Femur (tissue), 1 donor: ENCODE results near the gene HFE.
"Not testable (repeated sequence)": the region's sequence is repeated elsewhere in the genome, so short reads cannot be mapped to it uniquely, and the experiment has no call there.

Experiments used
- DNase-seq: peaks from one replicate; pipeline ENCODE4 v3.0.0-alpha.2; 2017

HFE gene

GRCh38 chr6:26113570-26113969 is 26.3 kb downstream of the HFE start:
- no peak for DNase-seq

GRCh38 chr6:26115226-26115625 is 28.0 kb downstream of the HFE start:
- DNase-seq, result no peak

DNA sequence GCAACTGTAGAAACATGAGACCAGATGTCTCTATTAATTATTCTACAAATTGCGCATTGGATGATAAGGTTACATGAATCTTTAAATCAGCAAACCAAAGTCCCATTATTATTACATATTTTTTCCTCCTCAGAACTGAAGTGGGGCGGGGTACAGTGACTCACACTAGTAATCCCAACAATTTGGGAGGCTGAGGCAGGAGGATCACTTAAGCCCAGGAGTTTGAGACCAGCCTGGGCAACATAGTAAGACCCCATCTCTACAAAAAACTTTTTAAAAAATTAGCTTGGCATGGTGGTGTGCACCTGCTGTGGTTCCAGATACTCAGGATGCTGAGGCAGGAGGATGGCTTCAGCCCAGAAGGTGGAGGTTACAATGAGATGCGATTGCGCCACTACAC is 29.0 kb downstream of the HFE start:
- DNase-seq, result no peak

DNA sequence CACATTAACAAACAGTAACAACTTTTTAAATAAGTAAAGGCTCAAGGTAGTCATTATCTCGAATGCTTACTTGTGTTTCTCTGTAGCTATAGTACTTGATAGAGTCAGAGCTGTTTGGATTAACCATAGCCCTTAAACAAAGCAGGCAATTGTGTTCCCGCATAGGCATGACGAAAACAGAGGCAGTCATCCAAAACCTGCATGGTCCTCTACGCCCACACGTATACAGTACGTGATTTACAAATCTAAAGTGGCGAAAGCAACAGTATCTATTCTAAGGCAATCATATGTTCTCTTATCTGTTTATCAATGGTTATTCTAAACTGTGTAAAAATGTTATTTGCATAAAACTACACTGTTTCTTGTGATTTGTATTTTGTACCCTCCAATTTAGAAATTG is 31.8 kb downstream of the HFE start:
- DNase-seq, result peak; percentile 47

DNA sequence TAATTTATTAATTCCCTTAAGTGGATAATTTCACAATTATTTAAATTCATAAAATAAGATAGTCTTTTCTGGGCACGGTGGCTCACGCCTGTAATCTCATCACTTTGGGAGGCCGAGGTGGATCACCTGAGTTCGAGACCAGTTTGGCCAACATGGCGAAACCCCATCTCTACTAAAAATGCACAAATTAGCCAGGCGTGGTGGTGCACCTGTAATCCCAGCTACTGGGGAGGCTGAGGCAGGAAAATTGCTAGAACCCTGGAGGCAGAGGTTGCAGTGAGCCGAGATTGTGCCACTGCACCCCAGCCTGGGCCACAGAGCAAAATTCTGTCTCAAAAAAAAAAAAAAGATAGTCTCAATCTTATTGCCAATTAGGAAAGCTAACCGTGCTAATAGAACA is 32.9 kb downstream of the HFE start:
- DNase-seq, result not testable (repeated sequence)

- no peak for DNase-seq
Observed at GRCh38 chr6:26120807-26121140, 33.5 kb downstream of the HFE start.

- DNase-seq, result no peak
Observed at GRCh38 chr6:26121141-26122004, 34.1 kb downstream of the HFE start.

- DNase-seq, result no peak
Observed at GRCh38 chr6:26122005-26122388, 34.8 kb downstream of the HFE start.

DNA sequence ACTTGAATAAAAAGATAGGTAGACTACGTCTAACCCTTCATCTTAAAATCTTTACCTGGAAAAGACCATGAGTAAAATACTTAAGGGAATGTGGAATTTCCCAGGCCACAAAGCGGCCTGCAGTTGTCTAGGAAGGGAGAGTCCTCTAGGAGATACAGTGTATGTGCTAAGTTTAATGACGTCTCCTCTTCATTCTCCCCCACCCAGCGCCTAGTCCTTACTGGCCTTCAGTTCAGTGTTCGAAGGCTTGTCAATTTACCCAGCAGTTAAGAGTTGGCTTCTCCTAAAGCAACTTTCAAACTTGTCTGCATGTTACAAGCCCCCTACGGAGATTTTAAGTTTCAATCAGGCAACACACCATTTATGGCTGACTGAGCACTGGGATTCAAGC is 35.2 kb downstream of the HFE start:
- DNase-seq, result no peak

- peak; percentile 96 for DNase-seq
Observed at GRCh38 chr6:26122793-26123674, 35.8 kb downstream of the HFE start.

DNA sequence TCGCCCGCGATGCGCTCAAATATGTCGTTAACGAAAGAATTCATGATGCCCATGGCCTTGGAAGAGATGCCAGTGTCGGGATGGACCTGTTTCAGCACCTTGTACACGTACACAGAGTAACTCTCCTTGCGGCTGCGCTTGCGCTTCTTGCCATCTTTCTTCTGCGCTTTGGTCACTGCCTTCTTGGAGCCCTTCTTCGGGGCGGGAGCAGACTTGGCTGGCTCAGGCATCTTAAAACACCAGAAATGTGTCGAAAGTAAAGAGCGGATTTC is 36.4 kb downstream of the HFE start:
- DNase-seq, result peak; percentile 94

GRCh38 chr6:26123947-26124780 is 36.9 kb downstream of the HFE start:
- DNase-seq, result no peak

DNA sequence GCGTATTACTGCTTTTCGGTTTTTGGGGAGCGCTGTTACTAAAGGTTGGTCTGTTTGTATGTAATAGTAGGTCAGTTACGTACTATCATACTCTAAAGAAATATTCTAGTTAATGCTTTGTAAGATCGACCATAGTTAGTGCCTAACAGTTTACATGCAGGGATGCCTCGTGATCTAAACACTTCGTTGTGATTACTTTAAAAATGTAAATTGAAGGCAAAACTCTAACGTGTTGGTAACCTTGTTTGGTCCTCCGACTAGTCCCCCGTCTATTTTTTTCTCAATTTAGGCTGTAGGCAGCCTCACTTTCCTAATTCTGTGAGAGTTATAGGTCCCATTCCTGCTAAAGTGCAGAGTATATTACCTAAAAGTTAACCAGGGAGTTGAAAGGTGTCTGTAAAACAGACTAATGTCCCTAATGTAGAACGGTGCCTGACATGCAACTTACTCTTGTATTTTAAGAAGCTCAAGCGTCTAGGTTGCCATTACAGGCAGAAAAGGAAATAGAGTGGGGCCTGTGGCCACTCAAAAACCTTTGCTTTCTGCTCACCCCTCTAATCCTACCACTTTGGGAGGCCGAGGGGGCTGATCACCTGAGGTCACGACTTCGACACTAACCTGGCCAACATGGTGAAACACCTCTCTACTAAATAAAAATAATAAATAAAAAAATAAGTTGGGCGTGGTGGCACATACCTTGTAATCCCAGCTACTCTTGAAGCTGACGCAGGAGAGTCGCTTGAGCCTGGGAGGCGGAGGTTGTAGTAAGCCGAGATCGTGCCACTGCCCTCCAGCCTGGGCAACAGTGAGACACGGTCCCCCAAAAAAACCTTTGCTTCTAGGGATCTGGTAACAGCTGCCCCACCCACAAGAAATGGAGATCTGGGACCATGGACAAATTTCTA is 37.8 kb downstream of the HFE start:
- DNase-seq, result peak; percentile 53

DNA sequence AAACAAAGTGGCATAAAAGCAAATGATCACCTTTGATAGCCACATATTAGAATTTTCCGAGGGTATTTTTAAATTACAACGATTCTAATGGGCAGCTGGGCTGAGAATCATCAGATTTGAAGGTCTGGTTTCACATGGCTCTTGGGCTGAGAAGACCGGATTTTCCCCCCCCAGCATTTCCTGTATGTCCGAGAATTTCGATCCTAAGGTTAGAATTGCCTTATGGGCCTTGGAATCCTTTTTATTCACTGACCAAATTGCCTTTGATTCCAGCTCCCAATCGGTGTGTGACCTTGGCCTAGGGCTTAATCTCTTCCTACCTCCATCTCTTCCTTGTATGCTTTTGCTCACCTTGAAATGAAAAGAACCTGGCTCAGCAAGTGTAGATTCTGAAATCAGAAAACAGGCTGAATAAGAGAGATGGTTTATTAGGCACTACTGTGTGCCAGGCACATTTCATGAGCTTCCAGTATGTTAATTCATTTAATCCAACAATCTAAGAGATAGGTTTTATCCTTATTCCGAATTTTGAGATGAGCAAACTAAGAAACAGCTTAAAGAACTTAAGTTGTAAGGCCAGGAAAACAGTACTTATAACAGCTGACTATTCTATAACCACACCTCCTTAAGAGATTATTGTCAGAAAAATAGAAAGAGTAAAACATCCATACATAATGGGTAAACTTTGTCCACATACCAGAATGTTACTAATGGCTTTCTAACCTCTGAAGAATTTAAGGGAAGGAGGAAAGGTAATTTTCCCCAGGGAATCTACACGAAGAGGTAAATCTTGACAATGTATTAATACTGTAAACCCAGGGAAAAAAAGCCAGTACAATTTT is 39.4 kb downstream of the HFE start:
- DNase-seq, result no peak

- DNase-seq, result no peak
Observed at GRCh38 chr6:26128013-26128771, 41.0 kb downstream of the HFE start.

DNA sequence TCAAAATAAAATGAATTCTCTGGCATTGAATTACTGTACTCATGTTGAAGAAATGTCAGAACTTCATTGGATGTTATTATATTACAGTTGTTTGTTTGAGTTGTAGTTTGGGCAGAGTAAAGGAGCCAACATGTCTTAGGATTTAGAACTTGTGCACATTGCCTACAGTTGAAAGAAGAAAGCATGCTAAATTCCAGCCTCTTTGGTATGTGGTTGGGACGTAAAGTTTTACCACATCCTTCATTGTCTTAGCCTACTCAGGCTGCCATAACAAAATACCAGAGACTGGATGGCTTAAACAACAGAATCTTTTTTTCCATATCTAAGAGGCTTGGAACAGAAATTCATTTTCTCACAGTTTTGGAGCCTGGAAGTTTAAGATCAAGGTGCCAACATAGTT is 42.4 kb downstream of the HFE start:
- DNase-seq, result no peak

DNA sequence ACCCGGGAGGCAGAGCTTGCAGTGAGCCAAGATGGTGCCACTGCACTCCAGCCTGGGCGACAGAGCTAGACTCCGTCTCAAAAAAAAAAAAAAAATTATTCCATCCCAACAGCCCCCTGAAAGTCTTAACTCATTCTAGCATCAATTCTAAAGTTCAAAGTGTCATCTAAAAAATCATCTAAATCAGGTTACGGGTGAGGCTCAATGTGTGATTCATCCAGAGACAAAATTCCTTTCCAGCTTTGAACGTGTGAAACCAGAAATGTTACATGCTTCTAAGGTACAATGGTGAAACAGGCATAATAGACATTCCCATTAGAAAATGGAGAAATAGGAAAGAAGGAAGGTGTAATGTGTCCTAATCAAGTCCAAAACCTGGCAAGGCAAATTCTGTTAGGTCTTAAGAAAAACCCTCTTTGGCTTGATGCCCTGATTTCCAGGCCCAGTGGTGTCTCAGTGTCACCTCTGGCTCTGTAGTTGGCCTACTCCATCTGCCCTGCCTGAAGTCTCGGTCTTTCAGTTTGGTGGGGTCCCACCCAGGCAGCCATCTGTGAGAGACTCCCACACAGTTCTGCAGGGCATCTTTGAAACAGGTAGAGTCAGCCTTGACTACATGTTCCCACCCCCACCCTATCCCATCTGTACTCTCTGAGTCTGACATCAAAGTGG is 43.5 kb downstream of the HFE start:
- no peak for DNase-seq

DNA sequence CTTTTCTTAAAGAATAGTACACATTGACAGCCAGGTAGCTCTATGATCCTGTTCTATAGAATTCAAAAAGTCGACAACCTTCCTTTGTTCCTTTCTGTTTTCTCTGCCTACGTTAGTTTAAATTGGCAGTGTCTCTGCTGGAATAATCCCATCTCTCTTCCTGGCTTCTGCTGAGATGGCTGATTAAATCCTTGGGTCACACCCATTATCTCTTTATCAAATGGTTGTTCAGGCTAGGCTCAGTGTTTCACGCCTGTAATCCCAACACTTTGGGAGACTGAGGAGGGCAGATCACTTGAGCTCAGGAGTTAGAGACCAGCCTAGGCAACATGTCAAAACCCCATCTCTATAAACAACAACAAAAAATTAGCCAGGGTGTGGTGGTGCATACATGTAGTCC is 44.4 kb downstream of the HFE start:
- DNase-seq, result no peak

GRCh38 chr6:26133730-26134129 is 46.5 kb downstream of the HFE start:
- no peak for DNase-seq

GRCh38 chr6:26136321-26136720 is 49.1 kb downstream of the HFE start:
- DNase-seq, result no peak
